K562 (cell line): Measurements from ENCODE around the gene ACAP3. TPM values are rescaled to one million over a fixed set of nuclear protein-coding genes. Genes with fewer than 3 reads are reported as not detected.

Experiments used
- CHD7 ChIP-seq: fragments of 200-600 bp; sonication (generic); IDR thresholded peaks from one replicate; pipeline ENCODE4 v1.6.1; 2012; ENCODE audit warnings: mild to moderate bottlenecking, low read depth, low read length, inconsistent platforms
- CREB5 ChIP-seq: fragments of 250-450 bp; sonication (Bioruptor Pico); IDR thresholded peaks from 2 replicates; pipeline ENCODE4 v1.5.0; 2020; ENCODE audit warnings: mild to moderate bottlenecking
- DACH1 ChIP-seq: fragments of 450-650 bp; IDR thresholded peaks from 2 replicates; pipeline ENCODE4 v1.6.1; 2018; ENCODE audit not compliant: partially characterized antibody
- DLX4 ChIP-seq: fragments of 250-450 bp; sonication (Bioruptor Pico); IDR thresholded peaks from 2 replicates; pipeline ENCODE4 v1.6.1; 2021; ENCODE audit warnings: mild to moderate bottlenecking
- GTF2A2 ChIP-seq: IDR thresholded peaks from 2 replicates; pipeline ENCODE4 v1.6.1; 2016; ENCODE audit warnings: mild to moderate bottlenecking, missing genetic modification characterization, missing compliant biosample characterization
- IRF1 ChIP-seq: sonication (generic); formaldehyde crosslinking; IDR thresholded peaks from 2 replicates; pipeline ENCODE4 v1.8.0; 2022; ENCODE audit warnings: missing genetic modification reagents, mild to moderate bottlenecking, borderline replicate concordance
- IRF2 ChIP-seq: sonication (generic); formaldehyde crosslinking; IDR thresholded peaks from 2 replicates; pipeline ENCODE4 v1.8.1; 2022; ENCODE audit warnings: mild to moderate bottlenecking, missing genetic modification reagents
- MYBL2 ChIP-seq, 2 experiments: fragments of 450-650 bp in 1 of 2; sonication (generic) in 1 of 2; formaldehyde crosslinking in 1 of 2; IDR thresholded peaks; 2 replicates each; pipeline versions ENCODE4 v1.6.1 to v1.8.1; 2017 to 2022; ENCODE audit warnings: borderline replicate concordance in 1 of 2, inconsistent platforms in 1 of 2, low read depth in 1 of 2, mild to moderate bottlenecking in 1 of 2, missing genetic modification reagents in 1 of 2, moderate library complexity in 1 of 2
- NEUROD1 ChIP-seq: fragments of 150-350 bp; IDR thresholded peaks from 2 replicates; pipeline ENCODE4 v1.6.1; 2014; ENCODE audit warnings: borderline replicate concordance, low read length, low read depth; ENCODE audit not compliant: partially characterized antibody
- SMARCA4 ChIP-seq: fragments of 450-650 bp; IDR thresholded peaks from 2 replicates; pipeline ENCODE4 v1.6.1; 2016
- TAL1 ChIP-seq: fragments of 450-650 bp; IDR thresholded peaks from 2 replicates; pipeline ENCODE4 v1.6.1; 2016; ENCODE audit warnings: mild to moderate bottlenecking
- TRIM24 ChIP-seq, 2 experiments: fragments of 450-650 bp; IDR thresholded peaks; 2 replicates each; pipeline ENCODE4 v1.6.1; 2016
- ZFP30 ChIP-seq: fragments of 250-450 bp; sonication (Bioruptor Pico); IDR thresholded peaks from 2 replicates; pipeline ENCODE4 v1.8.0; 2022; ENCODE audit warnings: moderate library complexity, mild to moderate bottlenecking, inconsistent platforms, borderline replicate concordance
- ZNF316 ChIP-seq: fragments of 450-650 bp; IDR thresholded peaks from 2 replicates; pipeline ENCODE4 v1.6.1; 2016
- polyA plus RNA-seq, 8 experiments: library from polyadenylated mRNA; depleted of rRNA in 4 of 8; stranded (reverse) in 5 of 8; unstranded in 3 of 8; fragments of >200 nt; fragmentation: Nextera tagmentation in 2 of 8; fragmentation: Illumina TruSeq in 1 of 8; extraction: Ambion mirVana in 2 of 8; extraction: Trizol in 1 of 8; gene quantifications; 2 replicates each; pipeline versions ENCODE4 v1.2.1 to v1.2.3, GENCODE V29; 2011 to 2014; ENCODE audit warnings: inconsistent platforms in 1 of 8, missing spikeins in 1 of 8
- total RNA-seq, 7 experiments: library from RNA; depleted of rRNA in 6 of 7; stranded (reverse); fragments of >200 nt in 6 of 7; fragmentation: Illumina TruSeq in 2 of 7; extraction: Trizol in 2 of 7; gene quantifications; 2 replicates each; pipeline versions ENCODE4 v1.2.1 to v1.2.3, GENCODE V29; 2011 to 2021; ENCODE audit warnings: low replicate concordance in 1 of 7

ACAP3 gene
- total and polyA plus RNA-seq, 9 of the 15 experiments (the other 6 are each of a cell fraction or from before 2014, with no cell fraction given): 0.01 to 49.0 (median 12.0) TPM

GRCh38 chr1:1273512-1274298 is 34.0 kb downstream of the ACAP3 start, which contains the start of gene UBE2J2 (continued):
- TF ChIP-seq CHD7 (no peak), TRIM24 (IDR thresholded peaks at IDR 0.05) (no peak), DACH1 (no peak), CREB5 (CRISPR knock-in tag) (no peak), ZFP30 (CRISPR knock-in tag) (no peak), IRF1 (CRISPR knock-in tag) (no peak), DLX4 (CRISPR knock-in tag) (no peak), GTF2A2 (no peak), SMARCA4 (no peak), NEUROD1 (no peak), ZNF316 (no peak), TAL1 (no peak), MYBL2 (IDR thresholded peaks at IDR 0.05; ENCODE audit: low read depth) (no peak), MYBL2 (CRISPR knock-in tag; IDR thresholded peaks at IDR 0.05; ENCODE audit: borderline replicate concordance) (no peak), IRF2 (CRISPR knock-in tag) (no peak)
